Inflammatory macrophage treated with lipopolysaccharide for 4 hours (primary cell): ENCODE measurements around the gene ZNF500.

Source experiments
- DNase-seq: peaks from one replicate; pipeline ENCODE4 v3.0.0-alpha.2; 2020

Gene ZNF500

DNA sequence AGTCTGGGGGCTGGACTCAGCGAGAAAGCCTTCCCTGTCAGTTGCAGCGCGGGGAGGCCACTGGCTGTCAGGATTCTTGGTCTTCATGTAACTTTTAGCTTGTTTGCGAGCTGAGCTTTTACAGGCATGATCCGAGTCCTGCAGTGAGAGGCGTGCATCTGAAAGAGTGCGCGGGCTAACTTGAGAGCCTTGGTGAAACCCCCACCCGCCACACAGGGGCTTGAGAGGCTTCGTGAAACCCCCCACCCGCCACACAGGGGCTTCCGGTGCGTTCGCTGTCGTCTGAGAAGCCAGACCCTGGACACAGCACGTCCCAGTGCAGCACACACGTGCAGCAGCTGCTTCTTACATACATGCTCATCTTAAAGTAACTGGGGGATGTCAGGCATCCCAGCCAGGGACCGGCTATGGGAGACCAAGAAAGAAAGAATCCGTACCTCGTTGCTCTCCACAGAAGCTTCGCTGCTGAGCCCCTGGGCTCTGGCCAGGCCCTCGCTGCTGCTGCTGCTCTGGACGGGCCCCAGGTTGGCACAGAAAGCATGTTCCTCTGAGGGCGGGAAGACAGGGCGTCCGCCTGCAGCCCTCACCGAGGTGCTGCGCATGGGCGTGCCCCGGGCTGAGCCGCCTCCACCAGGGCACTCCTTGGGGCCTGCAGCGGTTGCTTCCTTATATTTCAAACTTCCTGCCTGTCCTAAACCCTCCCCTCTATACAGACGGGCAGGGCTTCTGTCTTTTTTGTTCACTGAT, 65.8 kb downstream of the ZNF500 start:
- DNase-seq = no peak

DNA sequence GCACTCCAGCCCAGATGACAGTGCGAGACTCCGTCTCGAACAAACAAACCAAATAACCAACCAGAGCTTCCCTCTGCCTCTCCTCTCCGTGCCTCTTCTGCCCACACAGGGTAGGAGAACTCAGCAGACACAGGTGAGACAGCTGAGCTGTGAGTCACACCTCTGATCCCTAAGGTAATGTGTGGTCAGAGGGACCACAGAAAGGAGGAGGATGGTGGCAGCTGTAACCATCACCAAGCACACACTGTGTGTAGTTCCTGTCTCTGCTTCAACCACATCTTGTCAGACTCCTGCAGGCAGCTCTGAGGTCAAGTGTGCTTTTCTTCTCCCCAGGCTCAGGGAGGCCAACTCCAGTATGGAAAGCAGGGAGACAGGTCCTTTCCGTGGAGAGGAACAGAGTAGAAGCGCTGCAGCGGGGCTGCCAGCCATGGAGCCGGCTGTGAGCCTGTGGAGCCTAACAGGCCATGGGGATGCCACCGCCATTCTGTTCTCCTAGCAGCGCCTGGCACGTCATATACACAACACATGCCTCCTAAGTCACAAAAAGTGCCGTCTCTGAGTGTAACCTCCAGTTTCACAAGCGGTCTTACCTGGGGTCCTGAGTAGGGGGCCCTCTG, 66.5 kb downstream of the ZNF500 start:
- DNase-seq = no peak

DNA sequence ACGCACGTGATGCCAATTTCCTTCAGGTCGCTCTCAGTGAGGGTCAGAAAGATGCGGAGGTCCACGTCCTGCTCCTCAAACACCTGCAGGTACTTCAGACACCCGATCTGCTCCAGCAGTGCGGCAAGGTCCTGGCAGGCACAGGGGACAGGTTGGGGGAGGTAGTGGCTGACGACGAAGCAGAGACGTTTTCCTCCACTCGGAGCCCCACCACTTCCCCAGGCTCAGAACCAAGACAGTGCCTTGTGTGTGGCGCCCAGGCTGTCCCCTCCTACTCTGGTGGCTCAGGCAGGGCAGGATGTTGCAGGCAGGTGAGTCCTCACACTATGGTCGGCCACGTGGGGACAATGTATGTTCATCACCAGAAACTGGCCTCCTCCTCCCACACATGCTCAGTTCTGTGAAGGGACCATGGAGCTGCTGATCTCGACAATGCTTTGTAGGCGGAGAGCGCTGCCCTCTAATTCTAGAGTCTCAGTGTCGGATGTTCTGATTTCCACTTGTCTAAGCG, 67.9 kb downstream of the ZNF500 start:
- DNase-seq = no peak

DNA sequence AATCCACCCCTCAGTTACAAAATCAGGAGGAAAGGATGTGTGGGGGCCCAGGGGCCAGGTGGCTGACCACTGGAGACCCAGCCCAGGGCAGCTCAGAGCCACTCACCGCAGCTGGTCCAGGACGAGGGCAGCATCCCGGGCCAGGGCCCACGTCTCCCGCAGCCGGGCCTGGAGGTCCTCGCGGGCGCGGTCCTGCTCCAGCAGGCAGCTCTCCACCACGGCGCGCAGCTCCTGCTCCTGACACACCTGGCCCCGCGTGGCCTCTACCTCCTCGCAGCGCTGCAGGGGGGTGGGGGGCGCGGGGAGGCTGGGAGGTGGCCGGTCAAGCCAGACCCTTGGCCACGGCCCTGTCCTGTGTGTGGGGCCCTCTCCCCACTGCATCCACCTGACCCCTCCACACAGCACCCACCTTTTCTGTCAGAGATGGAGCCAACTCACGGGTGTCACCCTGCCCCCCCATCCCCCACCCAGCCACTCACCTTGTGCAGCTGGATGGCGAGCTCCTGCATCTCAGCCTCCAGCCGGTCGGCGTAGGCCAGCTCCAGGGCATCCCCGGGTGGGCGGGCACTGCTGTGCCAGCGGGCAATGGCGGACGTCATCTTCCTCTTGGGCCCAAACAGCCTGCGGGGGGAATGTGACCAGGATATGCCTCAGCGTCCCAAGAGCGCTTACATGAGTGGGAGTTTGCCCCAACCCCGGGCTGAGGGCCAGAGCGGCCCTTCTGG, 68.5 kb downstream of the ZNF500 start:
- DNase-seq = no peak
